ENCODE data around the gene CD68. TPM values are rescaled to one million over a fixed set of nuclear protein-coding genes. Genes with fewer than 3 reads are reported as not detected.

The CD68 gene
- total and polyA plus RNA-seq, 4 donors = 33.3 to 595 (median 395) TPM

DNA sequence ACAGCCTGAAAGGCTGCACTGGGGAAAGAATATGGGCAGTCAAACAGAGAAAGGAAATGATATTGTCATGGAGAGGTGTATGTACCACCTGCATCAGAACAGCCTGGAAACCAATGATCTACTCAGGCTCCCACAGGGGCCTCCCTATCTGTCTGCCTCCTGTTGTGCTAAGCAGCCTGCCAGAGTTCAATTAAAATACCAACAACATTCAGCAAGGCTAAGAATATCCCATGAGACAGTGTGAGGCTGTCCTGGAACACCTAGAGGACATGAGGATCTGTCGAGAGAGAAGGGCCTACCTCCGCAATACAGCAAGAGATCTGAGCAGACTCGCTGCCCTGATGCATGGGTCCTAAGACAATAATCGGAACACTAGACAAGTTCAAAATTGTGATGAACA is 26.8 kb downstream of the CD68 start:
- Histone ChIP-seq H3K9me3 (ENCODE audit: control insufficient read depth in 4 of 4, insufficient read depth in 3 of 4, low read length in 3 of 4) (no peaks in the 10 kb centered on the region), H3K4me1 (ENCODE audit: control insufficient read depth in 5 of 5, insufficient read depth in 5 of 5, low read length in 5 of 5) (peaks cover 0 to 9% (median 0%) of the 10 kb centered on the region in 5 donors), H3K27me3 (ENCODE audit: control insufficient read depth in 3 of 3, insufficient read depth in 3 of 3, low read length in 2 of 3) (no peaks in the 10 kb centered on the region), H3K36me3 (ENCODE audit: control insufficient read depth in 4 of 4, insufficient read depth in 4 of 4, low read length in 4 of 4) (peaks cover 11 to 34% (median 25%) of the 10 kb centered on the region in 4 donors), H3K27ac (ENCODE audit: low read depth in 1 of 2, low read length in 1 of 2) (peak overlapping the region in 1 of 2 donors; percentile 91), H3K9ac (ENCODE audit: insufficient read depth in 1 of 2, low read length in 2 of 2) (no peak overlapping the region), H3K4me3 (no peak overlapping the region)
- TF ChIP-seq, protein P1, sequence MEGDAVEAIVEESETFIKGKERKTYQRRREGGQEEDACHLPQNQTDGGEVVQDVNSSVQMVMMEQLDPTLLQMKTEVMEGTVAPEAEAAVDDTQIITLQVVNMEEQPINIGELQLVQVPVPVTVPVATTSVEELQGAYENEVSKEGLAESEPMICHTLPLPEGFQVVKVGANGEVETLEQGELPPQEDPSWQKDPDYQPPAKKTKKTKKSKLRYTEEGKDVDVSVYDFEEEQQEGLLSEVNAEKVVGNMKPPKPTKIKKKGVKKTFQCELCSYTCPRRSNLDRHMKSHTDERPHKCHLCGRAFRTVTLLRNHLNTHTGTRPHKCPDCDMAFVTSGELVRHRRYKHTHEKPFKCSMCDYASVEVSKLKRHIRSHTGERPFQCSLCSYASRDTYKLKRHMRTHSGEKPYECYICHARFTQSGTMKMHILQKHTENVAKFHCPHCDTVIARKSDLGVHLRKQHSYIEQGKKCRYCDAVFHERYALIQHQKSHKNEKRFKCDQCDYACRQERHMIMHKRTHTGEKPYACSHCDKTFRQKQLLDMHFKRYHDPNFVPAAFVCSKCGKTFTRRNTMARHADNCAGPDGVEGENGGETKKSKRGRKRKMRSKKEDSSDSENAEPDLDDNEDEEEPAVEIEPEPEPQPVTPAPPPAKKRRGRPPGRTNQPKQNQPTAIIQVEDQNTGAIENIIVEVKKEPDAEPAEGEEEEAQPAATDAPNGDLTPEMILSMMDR (IDR thresholded peaks at IDR 0.05; ENCODE audit: control extremely low read depth, extremely low read depth) = no peak
- WGBS, 2 donors = 96% methylated on average over 4 of the region's 4 CpGs
- no peak for DNase-seq
- ATAC-seq (ENCODE audit: insufficient read depth, low FRiP score) = no peak

DNA sequence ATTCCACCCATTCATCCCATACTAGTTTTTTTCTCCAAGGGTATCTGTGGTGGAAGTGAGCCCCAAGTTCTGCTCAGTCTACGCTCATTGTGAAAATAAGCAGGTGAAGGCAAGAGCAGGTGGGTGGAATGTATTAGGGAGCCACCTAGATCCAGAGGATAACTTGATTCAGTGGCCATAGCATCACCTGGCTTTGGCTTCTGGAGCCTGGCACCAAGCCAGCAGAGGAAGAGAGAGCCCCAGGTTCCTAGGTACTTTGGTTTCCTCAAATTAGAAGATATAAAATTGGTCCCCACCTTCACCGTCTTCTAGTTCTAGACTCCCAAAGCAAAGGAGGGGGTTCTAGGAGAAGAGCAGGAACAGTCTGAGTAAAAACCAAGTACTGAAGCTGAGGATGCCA is 31.2 kb downstream of the CD68 start:
- Histone ChIP-seq H3K4me3 (no peak overlapping the region), H3K9ac (ENCODE audit: insufficient read depth in 1 of 2, low read length in 2 of 2) (peak overlapping the region in 1 of 2 donors; percentile 28), H3K4me1 (ENCODE audit: control insufficient read depth in 5 of 5, insufficient read depth in 5 of 5, low read length in 5 of 5) (peaks cover 6 to 23% (median 19%) of the 10 kb centered on the region in 5 donors), H3K27ac (ENCODE audit: low read depth in 1 of 2, low read length in 1 of 2) (peak overlapping the region in 1 of 2 donors; percentile 12), H3K36me3 (ENCODE audit: control insufficient read depth in 4 of 4, insufficient read depth in 4 of 4, low read length in 4 of 4) (peaks cover 0 to 20% (median 5%) of the 10 kb centered on the region in 4 donors), H3K9me3 (ENCODE audit: control insufficient read depth in 4 of 4, insufficient read depth in 3 of 4, low read length in 3 of 4) (no peaks in the 10 kb centered on the region), H3K27me3 (ENCODE audit: control insufficient read depth in 3 of 3, insufficient read depth in 3 of 3, low read length in 2 of 3) (no peaks in the 10 kb centered on the region)
- TF ChIP-seq, protein P1 (IDR thresholded peaks at IDR 0.05; ENCODE audit: control extremely low read depth, extremely low read depth) = no peak
- DNase-seq (no peak), ATAC-seq (ENCODE audit: insufficient read depth, low FRiP score) (no peak)
- WGBS, 2 donors = 93 to 100% methylated on average over 2 of the region's 2 CpGs

DNA sequence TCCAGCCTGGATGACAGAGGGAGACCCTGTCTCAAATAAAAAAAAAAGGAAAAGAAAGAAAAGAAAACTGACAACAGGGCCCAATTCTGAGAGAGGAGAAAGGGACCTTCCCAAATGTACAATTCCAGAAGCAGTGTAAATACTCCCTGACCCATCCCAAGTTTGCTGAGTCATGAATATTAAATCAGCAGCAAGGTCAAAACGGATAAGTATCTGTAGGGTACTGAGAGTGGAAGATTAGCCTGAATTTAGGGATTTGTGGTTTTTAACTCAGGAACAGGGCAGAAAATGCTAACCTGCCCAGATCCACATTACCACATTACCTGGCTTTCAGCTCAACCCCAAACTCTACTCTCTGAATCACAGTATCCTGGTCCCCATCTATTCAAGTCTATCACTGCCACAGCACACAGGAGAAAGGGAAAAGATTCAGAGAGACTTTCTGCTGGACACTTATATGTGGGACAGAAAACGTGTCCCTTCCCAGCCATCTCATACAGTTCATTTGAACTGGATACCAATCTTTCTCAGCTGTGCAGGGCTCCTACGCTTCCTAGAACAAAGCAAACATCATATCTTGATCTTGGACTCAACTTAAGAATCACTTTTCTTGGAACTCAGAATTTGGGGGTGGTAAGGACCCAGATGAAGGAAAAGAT is 32.3 kb downstream of the CD68 start:
- H3K9me3 ChIP-seq (ENCODE audit: control insufficient read depth in 4 of 4, insufficient read depth in 3 of 4, low read length in 3 of 4) = no peaks in the 10 kb centered on the region
- 54 to 62% methylated on average over 3 of the region's 3 CpGs for WGBS, 2 donors
- H3K27me3 ChIP-seq (ENCODE audit: control insufficient read depth in 3 of 3, insufficient read depth in 3 of 3, low read length in 2 of 3) = no peaks in the 10 kb centered on the region
- no peak for DNase-seq
- peaks cover 0 to 16% (median 1%) of the 10 kb centered on the region in 4 donors for H3K36me3 ChIP-seq (ENCODE audit: control insufficient read depth in 4 of 4, insufficient read depth in 4 of 4, low read length in 4 of 4)
- no peak overlapping the region for H3K4me3 ChIP-seq
- H3K27ac ChIP-seq (ENCODE audit: low read depth in 1 of 2, low read length in 1 of 2) = no peak overlapping the region
- TF ChIP-seq, protein P1 (IDR thresholded peaks at IDR 0.05; ENCODE audit: control extremely low read depth, extremely low read depth) = no peak
- H3K9ac ChIP-seq (ENCODE audit: insufficient read depth in 1 of 2, low read length in 2 of 2) = peak overlapping the region in 1 of 2 donors; percentile 42
- H3K4me1 ChIP-seq (ENCODE audit: control insufficient read depth in 5 of 5, insufficient read depth in 5 of 5, low read length in 5 of 5) = peaks cover 5 to 23% (median 17%) of the 10 kb centered on the region in 5 donors
- ATAC-seq (ENCODE audit: insufficient read depth, low FRiP score) = no peak
